H1 (cell line): Measurements from ENCODE around the gene RAB9B. TPM values are rescaled to one million over a fixed set of nuclear protein-coding genes. Genes with fewer than 3 reads are reported as not detected.
"Not testable (repeated sequence)": the region's sequence is repeated elsewhere in the genome, so short reads cannot be mapped to it uniquely, and the experiment has no call there.

ENCODE experiments used
- CTCF ChIA-PET: fragments of 300-600 bp; sonication (Branson Sonifier 250); formaldehyde crosslinking; loops from one replicate; lab custom pipeline; 2021; ENCODE audit not compliant: partially characterized antibody; lab: Charles Lee
- POLR2A ChIA-PET: fragments of 300-600 bp; sonication (Branson Sonifier 250); formaldehyde crosslinking; loops from one replicate; lab custom pipeline; 2021; ENCODE audit warnings: inconsistent platforms; ENCODE audit not compliant: partially characterized antibody; lab: Charles Lee
- DNase-seq, 2 experiments: peaks; one replicate each; pipeline versions ENCODE4 v3.0.0 to v3.0.0-alpha.2; 2010 to 2022; ENCODE audit warnings: low spot score in 2 of 2, low read depth in 1 of 2, mixed read lengths in 1 of 2
- FAIRE-seq: peaks from 2 replicates; lab custom pipeline; 2011; peaks lifted over from hg19 to GRCh38; lab: Jason Lieb, UNC
- H2AFZ ChIP-seq: 2 replicates; pipeline ENCODE4 v1.8.1; 2012; ENCODE audit warnings: low read length, inconsistent platforms
- H2AK5ac ChIP-seq: 2 replicates; pipeline ENCODE4 v1.6.1; 2013; ENCODE audit warnings: low read depth, low read length
- H2BK120ac ChIP-seq: replicated peaks from 2 replicates; pipeline ENCODE3; 2013; ENCODE audit warnings: low read depth, low read length, inconsistent platforms
- H2BK12ac ChIP-seq: 2 replicates; pipeline ENCODE4 v1.6.1; 2013; ENCODE audit warnings: low read depth, low read length
- H2BK15ac ChIP-seq: 2 replicates; pipeline ENCODE4 v1.6.1; 2013; ENCODE audit warnings: low read length
- H2BK20ac ChIP-seq: 2 replicates; pipeline ENCODE4 v1.6.1; 2013; ENCODE audit warnings: low read length
- H2BK5ac ChIP-seq: 2 replicates; pipeline ENCODE4 v1.6.1; 2013; ENCODE audit warnings: low read depth, low read length
- H3K14ac ChIP-seq: 2 replicates; pipeline ENCODE4 v1.6.1; 2013; ENCODE audit warnings: inconsistent platforms; ENCODE audit not compliant: insufficient read length
- H3K18ac ChIP-seq: 2 replicates; pipeline ENCODE4 v1.6.1; 2013; ENCODE audit warnings: low read length; ENCODE audit errors: extremely low read depth
- H3K23ac ChIP-seq: 2 replicates; pipeline ENCODE4 v1.6.1; 2013; ENCODE audit warnings: inconsistent platforms; ENCODE audit not compliant: insufficient read length
- H3K23me2 ChIP-seq: 2 replicates; pipeline ENCODE4 v1.6.1; 2013; ENCODE audit warnings: low read depth, low read length
- H3K27ac ChIP-seq: 2 replicates; pipeline ENCODE4 v1.6.1; 2011; ENCODE audit warnings: low read depth, low read length, inconsistent platforms
- H3K27me3 ChIP-seq, 4 experiments: replicated peaks in 1 of 4; 1 replicate in 1 of 4; 2 replicates in 3 of 4; pipeline versions ENCODE4 v1.6.1 to v1.8.1; 2011 to 2013; ENCODE audit warnings: low read length in 3 of 4, mild to moderate bottlenecking in 3 of 4, inconsistent platforms in 2 of 4, mixed read lengths in 2 of 4, moderate library complexity in 1 of 4; ENCODE audit not compliant: control insufficient read depth in 3 of 4, insufficient read depth in 3 of 4; ENCODE audit errors: extremely low read depth in 1 of 4
- H3K36me3 ChIP-seq, 4 experiments: 2 replicates each; pipeline versions ENCODE4 v1.6.1 to v1.8.1; 2011 to 2013; ENCODE audit warnings: mild to moderate bottlenecking in 4 of 4, low read length in 3 of 4, moderate library complexity in 2 of 4, control low read depth in 1 of 4, inconsistent platforms in 1 of 4; ENCODE audit not compliant: insufficient read depth in 4 of 4, control insufficient read depth in 2 of 4
- H3K4ac ChIP-seq: replicated peaks from 2 replicates; pipeline ENCODE3; 2013; ENCODE audit warnings: low read length, low read depth, mixed read lengths, inconsistent platforms; ENCODE audit not compliant: insufficient read length
- H3K4me1 ChIP-seq, 4 experiments: replicated peaks in 1 of 4; 1 replicate in 1 of 4; 2 replicates in 3 of 4; pipeline versions ENCODE4 v1.6.1 to v1.8.1; 2011 to 2013; ENCODE audit warnings: low read length in 3 of 4, inconsistent platforms in 2 of 4, mixed read lengths in 1 of 4; ENCODE audit not compliant: insufficient read depth in 4 of 4, control insufficient read depth in 3 of 4
- H3K4me2 ChIP-seq, 2 experiments: 2 replicates each; pipeline versions ENCODE4 v1.6.1 to v1.8.1; 2011 to 2013; ENCODE audit warnings: low read depth in 2 of 2, low read length in 2 of 2, control low read depth in 1 of 2, inconsistent platforms in 1 of 2, mild to moderate bottlenecking in 1 of 2; ENCODE audit not compliant: insufficient read depth in 1 of 2
- H3K4me3 ChIP-seq, 4 experiments: fragments of 200-600, 300-600 bp in 1 of 4; sonication (generic), shearing (Covaris generic), sonication (Bioruptor Twin) in 1 of 4; 2 replicates each; pipeline versions ENCODE4 v1.5.1 to v1.8.1; 2011 to 2016; ENCODE audit warnings: low read length in 4 of 4, low read depth in 3 of 4, control low read depth in 2 of 4, inconsistent platforms in 2 of 4, mild to moderate bottlenecking in 2 of 4, mixed read lengths in 1 of 4, moderate library complexity in 1 of 4; ENCODE audit not compliant: insufficient read depth in 2 of 4; ENCODE audit errors: extremely low read depth in 1 of 4
- H3K56ac ChIP-seq: replicated peaks from 2 replicates; pipeline ENCODE3; 2013; ENCODE audit warnings: low read depth, mild to moderate bottlenecking, mixed read lengths, low read length, inconsistent platforms; ENCODE audit not compliant: insufficient read length
- H3K79me1 ChIP-seq: 2 replicates; pipeline ENCODE4 v1.6.1; 2013; ENCODE audit warnings: low read depth, low read length, control low read depth
- H3K79me2 ChIP-seq, 2 experiments: 2 replicates each; pipeline versions ENCODE4 v1.6.1 to v1.8.1; 2012 to 2013; ENCODE audit warnings: low read length in 2 of 2, mild to moderate bottlenecking in 2 of 2, inconsistent platforms in 1 of 2; ENCODE audit not compliant: insufficient read depth in 2 of 2, control insufficient read depth in 1 of 2
- H3K9ac ChIP-seq, 4 experiments: replicated peaks in 1 of 4; 1 replicate in 1 of 4; 2 replicates in 3 of 4; pipeline versions ENCODE4 v1.6.1 to v1.8.1; 2011 to 2013; ENCODE audit warnings: low read depth in 3 of 4, low read length in 3 of 4, control low read depth in 2 of 4, mild to moderate bottlenecking in 2 of 4, moderate library complexity in 2 of 4, inconsistent platforms in 1 of 4; ENCODE audit errors: extremely low read depth in 1 of 4
- H3K9me3 ChIP-seq, 2 experiments: 2 replicates each; pipeline versions ENCODE4 v1.6.1 to v1.8.1; 2012 to 2013; ENCODE audit warnings: mild to moderate bottlenecking in 2 of 2, moderate library complexity in 2 of 2, control low read depth in 1 of 2, inconsistent platforms in 1 of 2, low read depth in 1 of 2, low read length in 1 of 2, mixed read lengths in 1 of 2; ENCODE audit not compliant: insufficient read depth in 2 of 2
- H4K20me1 ChIP-seq, 2 experiments: replicated peaks in 1 of 2; 2 replicates each; pipeline versions ENCODE3 to v1.8.1; 2011 to 2013; ENCODE audit warnings: inconsistent platforms in 2 of 2, low read length in 2 of 2, mild to moderate bottlenecking in 1 of 2; ENCODE audit not compliant: insufficient read depth in 2 of 2, control insufficient read depth in 1 of 2
- H4K5ac ChIP-seq: 2 replicates; pipeline ENCODE4 v1.6.1; 2013; ENCODE audit warnings: low read length, low read depth, mixed read lengths, inconsistent platforms; ENCODE audit not compliant: insufficient read length
- H4K8ac ChIP-seq: 2 replicates; pipeline ENCODE4 v1.8.0; 2013; ENCODE audit warnings: mild to moderate bottlenecking, moderate library complexity, low read length, inconsistent platforms; ENCODE audit not compliant: insufficient read depth; ENCODE audit errors: extremely low read depth
- H4K91ac ChIP-seq: replicated peaks from 2 replicates; pipeline ENCODE3; 2013; ENCODE audit warnings: low read length, mixed read lengths, inconsistent platforms; ENCODE audit not compliant: insufficient read length
- WGBS, 2 experiments: shearing (Covaris generic) in 1 of 2; methylation state at CpG; one replicate each; pipeline versions ENCODE4 v1.1.6 to v1.1.7; 2013 to 2015; ENCODE audit warnings: low lambda C conversion rate in 2 of 2, mixed read lengths in 2 of 2, inconsistent platforms in 1 of 2, low coverage in 1 of 2, missing lambda C conversion rate in 1 of 2; ENCODE audit not compliant: insufficient replicate concordance in 2 of 2, insufficient coverage in 1 of 2, insufficient read length in 1 of 2; ENCODE audit errors: extremely low coverage in 1 of 2, missing lambda C conversion rate in 1 of 2; 5-methylcytosine and 5-hydroxymethylcytosine counted together
- polyA plus RNA-seq, 7 experiments: library from polyadenylated mRNA; depleted of rRNA in 3 of 7; stranded (reverse) in 5 of 7; unstranded in 2 of 7; fragments of >200 nt in 5 of 7; fragments of 200-250 nt in 2 of 7; gene quantifications; 1 replicate in 5 of 7; 2 replicates in 1 of 7; 4 replicates in 1 of 7; pipeline versions ENCODE4 v1.2.1 to v1.2.3, GENCODE V29; 2011 to 2013; ENCODE audit warnings: missing spikeins in 2 of 7, mixed read lengths in 2 of 7
- total RNA-seq: library from RNA; stranded (reverse); fragmentation: NEBNext Ultra II Directional; extraction: Animal tissue kit (Norgen Biotek cat#: 25700); gene quantifications from 2 replicates; pipeline ENCODE4 v1.2.1, GENCODE V29; 2021

The RAB9B gene
- total and polyA plus RNA-seq, 2 of the 8 experiments (the other 6 are each of a cell fraction or from before 2014, with no cell fraction given), result 0.26 to 0.56 TPM

DNA sequence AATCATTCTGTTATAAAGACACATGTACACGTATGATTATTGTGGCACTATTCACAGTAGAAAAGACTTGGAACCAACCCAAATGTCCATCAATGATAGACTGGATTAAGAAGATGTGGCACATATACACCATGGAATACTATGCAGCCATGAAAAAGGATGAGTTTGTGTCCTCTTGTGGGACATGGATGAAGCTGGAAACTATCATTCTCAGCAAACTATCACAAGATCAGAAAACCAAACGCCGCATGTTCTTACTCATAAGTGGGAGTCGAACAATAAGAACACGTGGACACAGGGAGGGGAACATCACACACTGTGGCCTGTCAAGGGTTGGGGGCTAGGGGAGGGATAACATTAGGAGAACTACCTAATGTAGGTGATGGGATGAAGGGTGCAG lies 15.0 kb downstream of the RAB9B start:
- H4K8ac ChIP-seq, H3K23me2 ChIP-seq, H2BK120ac ChIP-seq, H3K23ac ChIP-seq, H3K79me2 ChIP-seq, H2BK15ac ChIP-seq, H3K36me3 ChIP-seq, H4K91ac ChIP-seq, H4K5ac ChIP-seq, H3K4me1 ChIP-seq, H4K20me1 ChIP-seq, H2BK20ac ChIP-seq, H3K9ac ChIP-seq, H3K9me3 ChIP-seq, H3K27ac ChIP-seq, H2BK12ac ChIP-seq, H2BK5ac ChIP-seq, FAIRE-seq, H3K79me1 ChIP-seq, H3K4ac ChIP-seq, H3K27me3 ChIP-seq, H3K4me3 ChIP-seq, DNase-seq, H3K14ac ChIP-seq, H2AK5ac ChIP-seq, POLR2A ChIA-PET, H3K56ac ChIP-seq, H3K4me2 ChIP-seq, H3K18ac ChIP-seq, H2AFZ ChIP-seq: not testable (repeated sequence)
- CTCF ChIA-PET, result interaction anchor here (0.9 to 1.6 kb wide), 4 partner anchors 25 to 127 kb away, joined by 3 to 4 read pairs (median 3); partner anchors contain the start of gene TMEM31
- WGBS, 2 experiments, result 51% methylated on average over 5 of the region's 5 CpGs; no CpG with 5 or more reads in 1 of the 2 experiments
